COLO668 (cell line): ENCODE measurements around the gene COG5.

Experiments
- DNase-seq: peaks from one replicate; lab custom pipeline; 2025; ENCODE audit not compliant: unreplicated experiment; lab: John Stamatoyannopoulos, UW

Gene COG5

DNA sequence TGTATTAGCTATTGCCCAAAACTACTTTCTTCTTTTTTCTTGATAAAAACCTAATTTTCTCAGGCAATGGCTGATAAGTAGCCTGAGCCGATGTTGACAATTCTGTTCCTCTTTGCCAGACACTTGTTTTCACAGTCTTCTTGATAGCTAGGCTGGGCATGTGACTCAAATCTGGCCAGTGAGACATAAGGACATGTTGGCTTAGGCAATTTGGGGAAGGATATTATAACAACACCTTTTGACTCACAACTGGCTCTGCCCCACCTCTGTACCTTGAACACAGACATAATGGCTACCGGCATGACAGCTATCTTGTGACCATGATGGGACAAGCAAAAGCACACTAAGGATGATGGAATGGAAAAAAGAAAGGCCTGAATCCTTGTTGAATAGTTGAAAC is 166.7 kb downstream of the COG5 start:
- DNase-seq: no peak

DNA sequence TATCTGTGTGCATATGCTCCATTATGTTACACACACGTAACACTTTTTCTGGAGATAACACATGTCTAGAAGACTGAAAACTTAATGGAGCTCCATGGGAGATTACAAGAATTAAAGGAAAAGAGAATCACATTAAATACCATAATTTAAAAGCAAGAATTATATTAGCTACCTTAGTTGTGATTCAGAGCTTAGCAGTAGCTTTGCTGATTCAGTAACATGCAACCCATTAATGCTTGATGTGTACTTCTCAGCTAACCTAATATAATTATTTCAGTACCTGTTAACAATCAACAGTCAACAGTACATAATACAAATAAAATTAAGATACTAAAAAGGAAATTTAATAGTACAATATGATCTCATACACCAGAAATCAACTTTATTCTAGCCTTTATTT is 167.6 kb downstream of the COG5 start:
- no peak for DNase-seq

- no peak for DNase-seq
These were observed 168.9 kb downstream of the COG5 start for GRCh38 chr7:107394831-107395230.

- no peak for DNase-seq
These were observed 169.4 kb downstream of the COG5 start for GRCh38 chr7:107394276-107394675.

GRCh38 chr7:107392830-107393229 is 170.9 kb downstream of the COG5 start:
- no peak for DNase-seq

DNA sequence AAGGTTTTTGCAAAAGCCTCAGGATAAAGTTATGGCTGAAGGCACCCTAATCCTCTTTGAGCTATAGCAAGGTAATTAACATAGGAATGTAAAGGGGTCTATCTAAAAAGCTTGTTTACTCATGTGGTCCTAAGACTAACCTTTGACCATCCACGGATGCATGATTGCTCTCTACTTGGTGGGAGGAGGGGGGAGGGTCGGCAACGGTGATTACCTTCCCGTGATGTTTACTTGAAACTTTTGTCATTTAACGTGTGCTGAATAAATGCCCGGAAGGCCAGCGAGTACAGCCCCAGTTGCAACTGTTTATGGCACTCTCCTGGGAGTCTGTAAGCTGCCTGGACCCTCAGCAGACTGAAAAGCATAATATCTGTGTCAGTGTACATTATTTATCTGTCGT is 172.8 kb downstream of the COG5 start:
- DNase-seq: no peak

DNA sequence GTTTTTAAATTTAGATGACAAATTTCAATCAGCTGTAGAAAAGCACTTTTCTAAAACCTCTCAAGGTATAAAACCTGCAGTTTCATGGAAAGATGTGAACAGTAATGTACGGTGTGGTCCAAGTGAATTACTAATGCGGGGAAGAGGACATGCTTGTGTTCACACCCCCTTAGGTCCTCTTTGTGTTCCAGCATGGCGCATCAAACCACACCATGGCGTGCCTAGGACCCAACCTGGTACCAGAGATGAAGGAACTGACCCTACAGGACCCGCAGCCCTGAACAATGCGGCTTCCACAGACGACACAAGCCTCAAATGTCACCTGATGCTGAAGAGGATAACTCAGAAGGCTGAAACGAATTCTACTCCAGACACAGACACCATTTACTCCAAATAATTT is 175.1 kb downstream of the COG5 start:
- no peak for DNase-seq

DNA sequence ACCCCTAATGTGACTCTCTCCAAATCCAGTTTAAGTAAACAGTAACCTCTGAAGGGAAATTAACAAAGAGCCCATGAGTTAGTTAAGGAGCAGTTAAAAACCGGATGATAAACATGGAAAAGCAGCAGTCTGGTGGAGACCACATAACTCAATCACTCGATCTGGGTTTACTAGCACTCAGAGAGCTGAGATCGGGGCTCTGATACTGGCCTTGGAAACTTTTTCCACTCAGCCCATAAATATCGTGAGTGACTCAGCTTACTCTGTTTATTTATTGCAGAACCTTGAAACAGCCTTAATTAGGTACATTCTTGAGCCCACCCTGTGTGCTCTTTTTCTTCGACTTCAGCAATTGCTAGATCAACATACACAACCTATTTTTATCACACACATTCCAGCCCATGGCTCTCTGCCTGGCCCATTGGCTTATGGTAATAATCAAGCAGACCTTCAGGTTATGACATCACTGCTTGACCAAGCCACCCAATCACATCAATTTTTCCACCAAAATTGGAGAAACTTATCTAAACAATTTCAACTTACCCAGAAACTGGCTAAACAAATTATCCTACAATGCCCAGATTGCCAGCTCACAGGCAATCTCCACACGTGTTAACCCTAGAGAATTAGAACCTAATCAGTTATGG is 176.0 kb downstream of the COG5 start:
- no peak for DNase-seq

GRCh38 chr7:107387128-107387527 is 176.6 kb downstream of the COG5 start:
- DNase-seq: no peak

DNA sequence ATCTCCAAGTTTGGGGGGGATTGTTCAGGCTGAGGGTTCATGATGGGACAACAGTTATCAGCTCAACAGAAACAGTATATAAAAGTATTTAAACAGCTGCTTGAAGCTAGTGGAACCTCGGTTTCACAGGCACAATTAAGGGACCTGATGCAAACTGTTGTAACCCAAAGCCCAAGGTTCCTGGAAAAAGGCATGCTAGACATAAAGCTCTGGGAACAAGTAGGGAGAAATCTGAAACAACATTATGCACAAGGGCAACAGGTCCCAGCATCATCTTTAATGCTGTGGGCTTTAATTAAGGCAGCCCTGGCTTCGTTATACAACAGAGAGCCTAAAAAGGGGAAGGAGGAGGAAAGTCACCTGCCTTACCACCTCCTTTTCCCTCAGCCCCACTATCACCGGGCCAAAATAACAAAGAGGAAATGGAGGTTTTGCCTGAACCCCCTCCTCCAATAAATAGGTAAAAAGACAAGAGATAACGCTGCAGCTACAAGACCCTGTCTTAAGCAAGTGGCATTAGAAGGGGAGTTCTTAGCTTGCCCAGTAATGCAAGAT is 177.1 kb downstream of the COG5 start:
- no peak for DNase-seq

- no peak for DNase-seq
These were observed 179.7 kb downstream of the COG5 start for GRCh38 chr7:107384025-107384424.

DNA sequence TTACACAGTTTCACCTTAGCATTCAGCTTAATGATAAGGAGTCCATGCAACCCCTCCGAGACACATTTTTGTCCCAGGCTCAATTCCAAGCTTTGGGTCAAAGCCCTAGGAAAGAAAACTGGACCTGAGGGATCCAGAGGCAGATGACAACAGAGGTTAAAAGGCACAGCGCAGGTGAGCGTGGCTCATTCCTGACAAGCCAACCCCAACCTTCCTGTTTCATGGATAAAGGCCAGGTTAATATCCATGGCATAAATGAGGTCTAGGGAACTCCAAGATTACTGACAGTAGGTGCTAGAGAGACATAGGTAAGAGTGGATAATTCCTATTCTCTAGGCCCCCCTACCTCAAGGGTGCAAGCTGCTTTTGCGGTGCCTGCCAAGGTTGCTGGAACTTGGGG is 180.5 kb downstream of the COG5 start:
- no peak for DNase-seq

DNA sequence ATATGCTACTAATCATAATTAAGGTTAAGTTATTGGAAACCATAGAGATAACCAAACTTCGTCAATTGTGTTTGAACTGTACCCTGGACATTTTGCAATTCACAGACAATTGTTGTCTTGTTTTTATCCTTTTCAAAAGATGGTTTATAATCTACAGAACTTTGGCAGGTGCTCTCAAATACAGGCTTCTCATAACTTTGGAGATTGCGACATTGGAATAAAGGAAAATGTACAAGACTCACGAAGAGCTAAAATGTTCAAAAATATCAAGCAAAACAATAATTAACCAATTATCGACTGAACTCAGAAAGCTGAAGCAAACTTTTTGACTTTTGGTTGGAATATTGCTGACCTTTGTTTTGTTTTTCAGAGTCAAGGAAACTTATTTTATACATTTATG is 182.3 kb downstream of the COG5 start:
- no peak for DNase-seq

GRCh38 chr7:107373354-107373753 is 190.4 kb downstream of the COG5 start:
- no peak for DNase-seq

DNA sequence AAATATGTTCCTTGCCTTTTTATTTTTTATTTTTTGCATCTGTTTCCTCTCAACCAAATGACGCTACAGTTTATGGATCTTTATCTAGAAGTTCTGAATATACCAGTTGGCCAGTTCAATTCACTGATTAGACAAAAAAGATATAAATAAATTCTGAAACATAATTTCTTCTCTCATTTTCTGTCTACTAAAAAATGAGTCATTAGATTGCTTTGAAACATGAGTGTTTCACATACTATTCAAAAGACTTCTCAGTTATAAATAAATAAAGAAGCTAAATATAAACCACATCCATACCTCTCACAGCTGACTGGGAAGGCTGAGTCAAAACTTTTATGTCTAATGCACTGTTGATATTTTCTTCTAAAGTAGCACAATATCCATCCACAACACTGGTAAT is 191.4 kb downstream of the COG5 start:
- no peak for DNase-seq

- no peak for DNase-seq
These were observed 192.9 kb downstream of the COG5 start for GRCh38 chr7:107370816-107371215.

- DNase-seq: no peak
These were observed 198.9 kb downstream of the COG5 start for GRCh38 chr7:107364787-107365186.

GRCh38 chr7:107359520-107360316 is 204.0 kb downstream of the COG5 start:
- no peak for DNase-seq

GRCh38 chr7:107355616-107356015 is 208.1 kb downstream of the COG5 start:
- no peak for DNase-seq

- no peak for DNase-seq
These were observed 209.1 kb downstream of the COG5 start for GRCh38 chr7:107354640-107355039.

- no peak for DNase-seq
These were observed 210.0 kb downstream of the COG5 start for GRCh38 chr7:107353701-107354100.

- DNase-seq: no peak
These were observed 217.8 kb downstream of the COG5 start for GRCh38 chr7:107345898-107346297.
